GM12878 (cell line): ENCODE measurements around the gene HSPB7. TPM values are rescaled to one million over a fixed set of nuclear protein-coding genes. Genes with fewer than 3 reads are reported as not detected.
"Not testable (repeated sequence)": the region's sequence is repeated elsewhere in the genome, so short reads cannot be mapped to it uniquely, and the experiment has no call there.

ENCODE experiments used
- ATAC-seq: fragments of 200-7000 bp; cut with Tn5 transposase; 3 replicates; pipeline ENCODE4 v1.9.1; 2020; ENCODE audit warnings: mild to moderate bottlenecking, moderate library complexity
- BruUV-seq: library from RNA; stranded (reverse); fragments of 400-500 nt; replicated peaks from 2 replicates; lab custom pipeline; 2021; lab: Mats Ljungman, UMichigan
- CTCF ChIA-PET: fragments of 300-600 bp; sonication (Branson Sonifier 250); formaldehyde crosslinking; extraction: SDS; loops from one replicate; lab custom pipeline; 2021; ENCODE audit warnings: inconsistent platforms; lab: Yijun Ruan, JAX
- POLR2A ChIA-PET: fragments of 350-600 bp; formaldehyde crosslinking; extraction: SDS; loops from one replicate; lab custom pipeline; 2021; ENCODE audit warnings: inconsistent platforms; lab: Charles Lee
- RAD21 ChIA-PET: fragments of 300-600 bp; sonication (Branson Sonifier 250); formaldehyde crosslinking; loops from one replicate; lab custom pipeline; 2023; ENCODE audit warnings: antibody characterized with exemption; ENCODE audit not compliant: unreplicated experiment; lab: Charles Lee
- SMC1A ChIA-PET: fragments of 300-600 bp; sonication (Branson Sonifier 250); formaldehyde crosslinking; loops from one replicate; lab custom pipeline; 2023; ENCODE audit not compliant: unreplicated experiment, uncharacterized antibody; lab: Charles Lee
- DNase-seq: peaks from one replicate; pipeline ENCODE4 v3.0.0-alpha.2; 2011; ENCODE audit warnings: low read depth, low spot score
- FAIRE-seq: peaks from 3 replicates; lab custom pipeline; 2011; peaks lifted over from hg19 to GRCh38; lab: Jason Lieb, UNC
- H2AFZ ChIP-seq: 2 replicates; pipeline ENCODE4 v1.6.0; 2011; ENCODE audit warnings: low read depth, low read length, control low read depth; ENCODE audit not compliant: control insufficient read depth
- H3K27ac ChIP-seq: 2 replicates; pipeline ENCODE4 v1.5.1; 2011; ENCODE audit warnings: control low read depth; ENCODE audit not compliant: control insufficient read depth, insufficient read depth
- H3K27me3 ChIP-seq, 2 experiments: replicated peaks in 1 of 2; 2 replicates each; pipeline versions ENCODE4 v1.6.0 to v1.6.1; 2011; ENCODE audit warnings: low read length in 1 of 2; ENCODE audit not compliant: control insufficient read depth in 2 of 2, insufficient read depth in 2 of 2
- H3K36me3 ChIP-seq, 2 experiments: 2 replicates each; pipeline ENCODE4 v1.5.1; 2011; ENCODE audit warnings: low read length in 1 of 2; ENCODE audit not compliant: control insufficient read depth in 2 of 2, insufficient read depth in 2 of 2
- H3K4me1 ChIP-seq: 2 replicates; pipeline ENCODE4 v1.6.1; 2011; ENCODE audit warnings: mild to moderate bottlenecking, low read length, moderate library complexity, mixed read lengths; ENCODE audit not compliant: control insufficient read depth, insufficient read depth
- H3K4me2 ChIP-seq: 2 replicates; pipeline ENCODE4 v1.6.0; 2011; ENCODE audit warnings: control low read depth; ENCODE audit not compliant: control insufficient read depth, insufficient read depth
- H3K4me3 ChIP-seq: fragments of 200-600 bp; sonication (generic); 2 replicates; pipeline ENCODE4 v1.5.1; 2016
- H3K79me2 ChIP-seq: 2 replicates; pipeline ENCODE4 v1.6.0; 2011; ENCODE audit warnings: low read length; ENCODE audit not compliant: control insufficient read depth, insufficient read depth
- H3K9ac ChIP-seq: 2 replicates; pipeline ENCODE4 v1.8.0; 2011; ENCODE audit warnings: low read length, control low read depth, mixed read lengths; ENCODE audit not compliant: control insufficient read depth, insufficient read depth
- H3K9me3 ChIP-seq: replicated peaks from 3 replicates; pipeline ENCODE4 v1.5.1; 2011; ENCODE audit warnings: mild to moderate bottlenecking, low read length; ENCODE audit not compliant: control insufficient read depth, insufficient read depth
- H4K20me1 ChIP-seq: 2 replicates; pipeline ENCODE4 v1.6.0; 2011; ENCODE audit not compliant: control insufficient read depth, insufficient read depth
- ASH2L ChIP-seq: fragments of 300-600, 200-600 bp; sonication (generic); IDR thresholded peaks from 2 replicates; pipeline ENCODE4 v1.6.1; 2017; ENCODE audit warnings: low read depth, mild to moderate bottlenecking, borderline replicate concordance
- BHLHE40 ChIP-seq, 2 experiments: fragments of 450-650 bp in 1 of 2; IDR thresholded peaks; 2 replicates each; pipeline ENCODE4 v1.6.1; 2011 to 2017; ENCODE audit warnings: low read depth in 2 of 2, borderline replicate concordance in 1 of 2, improper control_type of control experiment in 1 of 2, low read length in 1 of 2, mild to moderate bottlenecking in 1 of 2
- SREBF1 ChIP-seq: IDR thresholded peaks from 2 replicates; pipeline ENCODE4 v1.6.1; 2012; ENCODE audit warnings: mild to moderate bottlenecking, low read length
- WGBS: methylation state at CpG from one replicate; pipeline ENCODE4 v1.1.6; 2016; ENCODE audit warnings: low lambda C conversion rate; ENCODE audit not compliant: insufficient replicate concordance, insufficient coverage; ENCODE audit errors: missing lambda C conversion rate; 5-methylcytosine and 5-hydroxymethylcytosine counted together
- in situ Hi-C: fragments of 300-500 bp; cut with MboI; formaldehyde crosslinking; loops from 9 replicates; pipeline ENCODE4 v1.14.3; 2018; ENCODE audit warnings: mixed read lengths
- intact Hi-C: fragments of 100-400 bp; cut with micrococcal nuclease; formaldehyde crosslinking; loops from one replicate; pipeline ENCODE4 v1.14.2; 2022; ENCODE audit not compliant: unreplicated experiment
- polyA plus RNA-seq, 11 experiments: library from polyadenylated mRNA; depleted of rRNA in 4 of 11; unstranded in 6 of 11; stranded (reverse) in 5 of 11; fragments of >200 nt; fragmentation: Nextera tagmentation in 4 of 11; fragmentation: Illumina TruSeq in 1 of 11; extraction: Ambion mirVana in 4 of 11; extraction: Trizol in 1 of 11; gene quantifications; 1 replicate in 1 of 11; 2 replicates in 10 of 11; pipeline versions ENCODE4 v1.2.1 to v1.2.3, GENCODE V29; 2011 to 2016; ENCODE audit warnings: inconsistent platforms in 2 of 11, missing spikeins in 2 of 11, low read depth in 1 of 11
- total RNA-seq, 4 experiments: library from RNA; depleted of rRNA in 3 of 4; stranded (reverse); fragments of >200 nt in 3 of 4; fragmentation: Illumina TruSeq in 1 of 4; extraction: Trizol in 1 of 4; gene quantifications; 2 replicates each; pipeline versions ENCODE4 v1.2.1 to v1.2.3, GENCODE V29; 2013 to 2021

HSPB7 gene
- total and polyA plus RNA-seq, 10 of the 15 experiments (the other 5 are each of a cell fraction or from before 2014, with no cell fraction given), result 0.34 TPM; not detected in 9

DNA sequence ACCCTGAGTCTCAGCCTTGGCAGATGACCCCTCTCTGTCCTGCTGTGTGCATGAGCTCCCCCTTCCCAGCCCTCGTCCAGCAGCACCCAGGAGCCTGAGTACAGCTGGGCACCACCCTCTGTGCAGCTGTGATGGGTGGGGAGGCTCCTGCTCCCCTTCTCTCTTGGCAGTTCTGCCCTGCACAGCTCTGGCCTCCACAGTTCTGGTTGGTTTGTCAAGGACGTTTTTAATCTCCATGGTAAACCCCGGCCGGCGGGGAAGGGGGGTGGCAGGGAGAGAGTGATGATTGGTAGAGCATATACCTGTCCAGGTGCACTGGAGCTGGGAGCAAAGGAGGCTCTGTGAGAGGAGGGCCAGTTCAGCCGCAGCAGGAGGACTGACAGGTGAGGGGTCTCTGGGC is 3.8 kb upstream of the HSPB7 start, which contains the start of gene CLCNKA:
Gene CLCNKA (plus strand): TSS at position 356 of the 400 bp plus-strand sequence. CDS start 584 bp downstream, outside the sequence.
- FAIRE-seq, result no peak
- H3K9ac ChIP-seq, result no peak within 1 kb of the TSS
- TF ChIP-seq ASH2L (no peak), BHLHE40 (IDR thresholded peaks at IDR 0.05; ENCODE audit: borderline replicate concordance in 1 of 2, low read depth in 2 of 2, low read length in 1 of 2) (no peak), SREBF1 (no peak)

DNA sequence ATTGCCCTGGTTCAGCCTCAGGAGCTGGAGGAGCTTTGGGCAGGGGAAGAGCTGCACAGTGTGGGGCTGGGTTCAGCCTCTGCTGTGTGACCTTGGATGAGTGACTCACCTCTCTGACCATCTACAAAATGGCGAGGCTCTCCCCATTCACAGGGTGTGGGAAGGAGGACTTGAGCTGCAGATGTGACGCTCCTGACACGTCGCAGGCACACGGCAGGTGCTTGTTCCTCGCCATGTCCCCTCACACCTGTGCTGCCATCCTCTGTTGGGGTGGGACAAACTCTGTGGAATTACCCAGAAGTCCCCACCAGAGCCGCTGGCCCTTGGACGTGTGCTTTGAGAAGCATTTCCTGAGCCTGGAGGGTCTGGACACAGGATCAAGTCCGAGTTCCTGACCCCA is 3.0 kb upstream of the HSPB7 start:
- FAIRE-seq, H4K20me1 ChIP-seq: not testable (repeated sequence)
- CTCF ChIA-PET, result interaction anchor here (1.0 to 6.4 kb wide), 2 partner anchors 8 to 12 kb away, joined by 3 to 36 read pairs; no protein-coding TSS in a partner anchor

More for the DNA sequence above, 3.8 kb upstream of the HSPB7 start, which contains the start of gene CLCNKA:
- intact Hi-C loops (no loop called here), in situ Hi-C loops (no loop called here)
- Histone ChIP-seq H3K27ac (no peak within 1 kb of the TSS), H3K79me2 (no peaks in the 10 kb centered on the region), H3K4me1 (no peaks in the 10 kb centered on the region; the same call in 1 of the 2 replicates), H4K20me1 (no peaks in the 10 kb centered on the region), H3K4me2 (no peak within 1 kb of the TSS), H3K9me3 (no peaks in the 10 kb centered on the region), H2AFZ (no peak within 1 kb of the TSS), H3K4me3 (no peak within 1 kb of the TSS), H3K27me3 (peaks cover 0 to 2% of the 10 kb centered on the region in 2 experiments; a peak in 2 of 4 replicates), H3K36me3 (no peaks in the 10 kb centered on the region)
- DNase-seq (no peak), ATAC-seq (no peak)
- BruUV-seq, result no TSS peak
- RAD21 ChIA-PET, result no interaction called here
- CTCF ChIA-PET, result interaction anchor here (1.0 to 6.4 kb wide), 2 partner anchors 8 to 13 kb away, joined by 3 to 36 read pairs; no protein-coding TSS in a partner anchor
- POLR2A ChIA-PET, result no interaction called here
- WGBS, result 4% methylated on average over 6 of the region's 6 CpGs
- SMC1A ChIA-PET, result no interaction called here

More for the DNA sequence above, 3.0 kb upstream of the HSPB7 start:
- SMC1A ChIA-PET, result interaction anchor here (0.6 kb wide), 1 partner anchor 13 kb away, joined by 3 read pairs; no protein-coding TSS in a partner anchor
- H3K4me3 ChIP-seq, POLR2A ChIA-PET, H3K4me1 ChIP-seq, H3K9me3 ChIP-seq, H3K79me2 ChIP-seq, intact Hi-C loops, BruUV-seq, H2AFZ ChIP-seq, ATAC-seq, H3K36me3 ChIP-seq, in situ Hi-C loops, DNase-seq, H3K27ac ChIP-seq, H3K4me2 ChIP-seq, H3K9ac ChIP-seq, H3K27me3 ChIP-seq: not testable (repeated sequence)
- WGBS, result 5% methylated on average over 8 of the region's 9 CpGs
- RAD21 ChIA-PET, result interaction anchor here (1.4 kb wide), 1 partner anchor 12 kb away, joined by 3 read pairs; no protein-coding TSS in a partner anchor
